Fibroblast of skin of left biceps (primary cell): ENCODE measurements around the gene WDFY1.

Source experiments
- DNase-seq, 2 experiments: peaks; one replicate each; pipeline ENCODE4 v3.0.0-alpha.2; 2013; ENCODE audit warnings: low read depth in 2 of 2

Gene WDFY1

GRCh38 chr2:223856584-223856983, 88.6 kb downstream of the WDFY1 start:
- DNase-seq: no peak

GRCh38 chr2:223856021-223856420, 89.1 kb downstream of the WDFY1 start:
- no peak for DNase-seq

DNA sequence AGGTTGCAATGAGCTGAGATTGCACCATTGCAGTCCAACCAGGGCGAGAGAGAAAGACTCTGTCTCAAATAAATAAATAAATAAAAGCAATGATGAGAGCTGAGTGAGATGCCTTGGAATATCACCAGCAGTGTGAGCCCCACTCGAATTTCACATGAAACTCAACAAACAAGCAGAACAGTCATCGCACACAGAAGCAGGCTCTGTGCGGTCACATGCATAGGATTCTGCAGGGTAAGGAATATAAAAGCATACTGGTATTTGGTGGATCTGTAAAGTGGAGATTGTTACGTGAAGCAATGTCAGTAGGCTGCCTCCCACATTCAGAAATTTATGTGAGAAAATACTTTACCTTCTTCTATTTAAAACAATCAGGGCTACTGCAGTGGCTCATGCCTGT, 89.7 kb downstream of the WDFY1 start:
- DNase-seq: no peak

DNA sequence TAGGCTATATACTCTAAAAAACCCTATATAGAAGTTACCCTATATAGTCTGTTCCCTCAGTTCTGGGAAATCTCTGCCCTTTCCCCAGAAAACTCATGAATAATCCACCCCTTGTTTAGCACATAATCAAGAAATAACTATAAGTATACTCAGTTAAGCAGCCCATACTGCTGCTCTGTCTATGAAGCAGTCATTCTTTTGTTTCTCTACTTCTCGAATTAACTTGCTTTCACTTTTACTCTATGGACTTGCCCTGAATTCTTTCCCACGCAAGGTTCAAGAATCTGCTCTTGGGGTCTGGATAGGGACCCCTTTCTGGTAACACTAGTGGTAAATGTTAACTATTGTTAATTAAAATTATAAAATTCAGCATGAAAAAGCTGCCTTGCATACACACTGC, 90.4 kb downstream of the WDFY1 start:
- DNase-seq: no peak

- DNase-seq: no peak
These were observed 91.7 kb downstream of the WDFY1 start for GRCh38 chr2:223853425-223853837.

- DNase-seq: no peak
These were observed 92.8 kb downstream of the WDFY1 start for GRCh38 chr2:223852281-223852795.

DNA sequence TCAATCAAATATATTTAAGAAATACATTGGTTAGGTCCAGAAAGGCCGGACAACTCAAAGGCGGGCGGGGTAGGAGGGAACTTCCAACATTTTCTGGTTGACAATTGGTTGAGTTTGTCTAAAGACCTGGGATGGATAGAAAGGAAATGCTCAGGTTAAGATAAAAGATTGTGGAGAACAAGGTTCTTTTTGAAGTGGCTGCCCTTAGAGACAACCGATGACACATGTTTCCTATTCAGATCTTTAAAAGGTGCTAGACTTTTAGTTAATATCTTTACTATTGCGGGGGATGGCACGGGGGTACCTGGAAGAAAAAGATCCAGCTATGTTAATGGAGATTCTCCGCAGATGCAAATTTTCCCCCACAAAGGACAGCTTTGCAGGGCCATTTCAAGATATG, 97.7 kb downstream of the WDFY1 start:
- no peak for DNase-seq

DNA sequence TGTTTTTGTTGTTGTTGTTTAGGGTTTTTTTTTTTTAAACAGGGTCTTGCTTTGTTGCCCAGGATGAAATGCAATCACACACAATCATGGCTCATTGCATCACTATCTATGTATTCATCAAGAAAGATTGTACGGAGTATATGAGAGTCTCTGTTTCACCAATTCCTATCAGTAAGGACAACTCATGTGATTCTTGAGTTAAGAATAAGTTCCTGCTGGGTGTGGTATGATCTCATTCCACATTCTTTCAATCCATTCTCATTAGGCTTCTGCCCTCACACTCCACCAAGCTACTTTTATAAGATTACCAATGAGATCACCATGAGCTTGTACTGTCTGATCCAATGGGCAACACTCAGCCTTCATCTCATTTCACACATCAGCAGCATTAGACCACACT, 98.6 kb downstream of the WDFY1 start:
- peak in 1 of 2 experiments; percentile 36 for DNase-seq

GRCh38 chr2:223841436-223842190, 103.5 kb downstream of the WDFY1 start:
- no peak for DNase-seq

DNA sequence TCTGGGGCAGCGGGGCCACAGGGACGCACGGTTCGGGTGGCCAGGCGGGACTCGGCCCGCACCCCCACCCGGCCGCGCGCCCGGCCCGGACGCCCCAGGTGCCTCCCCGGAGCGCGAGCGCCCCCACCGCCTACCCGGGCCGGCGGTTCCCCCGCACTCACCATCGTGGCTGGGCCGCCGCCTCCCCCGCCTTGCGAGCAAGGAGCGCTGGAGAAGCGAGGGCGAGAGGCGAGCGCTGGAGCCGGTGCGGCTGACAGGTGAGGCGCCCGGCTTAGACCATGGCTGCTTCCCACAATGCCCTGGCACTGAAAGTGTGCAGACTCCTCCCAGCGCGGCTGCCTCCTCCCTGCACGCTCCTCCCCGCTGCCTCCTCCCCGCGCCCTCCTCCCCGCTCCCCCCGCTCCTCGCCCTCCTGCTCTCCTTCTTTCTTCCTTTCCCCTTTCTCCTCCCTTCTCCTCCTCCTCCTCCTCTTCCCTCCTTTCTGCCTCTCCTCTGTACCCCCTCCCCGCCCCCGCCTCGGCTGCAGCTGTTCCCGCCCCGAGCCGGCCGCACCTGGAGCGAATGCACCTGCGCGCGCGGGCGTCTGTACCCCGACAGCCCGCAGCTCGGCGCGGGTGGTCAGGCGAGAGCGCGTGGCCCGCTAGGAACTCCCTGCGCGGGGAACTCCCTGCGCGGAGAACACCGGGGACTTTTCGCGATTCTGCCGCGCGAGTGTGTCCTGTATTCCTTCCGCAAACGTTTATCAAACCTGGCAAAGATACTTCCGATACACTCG, 107.7 kb downstream of the WDFY1 start, which contains the start of gene AP1S3:
TSS of gene AP1S3 (minus strand) at position 296 of the 775 bp plus-strand sequence. CDS start at position 164, 132 bp downstream.
- DNase-seq: no peak

GRCh38 chr2:223835701-223836532, 109.2 kb downstream of the WDFY1 start:
- DNase-seq: no peak

- no peak for DNase-seq
These were observed 110.7 kb downstream of the WDFY1 start for GRCh38 chr2:223834431-223834830.

DNA sequence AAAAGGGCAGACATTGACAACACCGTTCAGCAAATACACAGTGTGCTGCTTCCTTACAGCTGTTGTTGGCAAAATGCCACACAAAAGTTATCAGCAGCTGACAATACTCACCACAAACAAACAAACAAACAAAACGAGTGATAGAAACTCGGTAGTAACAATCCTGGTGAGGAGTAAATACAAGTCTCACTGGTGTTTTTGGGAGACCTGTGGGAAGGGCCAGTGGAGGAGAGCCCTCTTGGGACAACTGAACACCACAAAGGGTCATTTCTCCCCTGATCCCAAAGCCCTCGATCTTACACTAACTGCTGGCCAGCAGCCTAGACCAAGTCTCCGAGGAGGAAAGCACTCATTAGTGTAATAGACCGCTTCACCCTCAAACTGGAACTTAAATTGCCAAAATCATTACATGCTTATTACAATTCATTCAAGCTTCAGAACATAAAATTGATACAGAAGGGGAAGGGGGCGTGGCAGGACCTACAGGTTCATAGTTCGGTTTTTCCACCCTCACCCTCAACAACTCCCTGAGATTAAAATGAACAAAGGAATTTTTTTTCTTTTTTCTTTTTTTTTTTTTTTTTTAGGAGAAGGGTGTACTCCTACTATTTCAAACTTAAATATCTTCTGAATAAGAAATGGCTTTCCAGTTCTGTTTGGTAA, 112.8 kb downstream of the WDFY1 start:
- DNase-seq: no peak

- DNase-seq: no peak
These were observed 116.0 kb downstream of the WDFY1 start for GRCh38 chr2:223829128-223829527.

GRCh38 chr2:223828314-223828713, 116.8 kb downstream of the WDFY1 start:
- DNase-seq: no peak

GRCh38 chr2:223826995-223827394, 118.1 kb downstream of the WDFY1 start:
- DNase-seq: no peak
